HepG2 (cell line): ENCODE results near the gene SELPLG. TPM values are rescaled to one million over a fixed set of nuclear protein-coding genes. Genes with fewer than 3 reads are reported as not detected.

Source experiments
- BORCS8-MEF2B ChIP-seq: sonication (generic); formaldehyde crosslinking; IDR thresholded peaks from 2 replicates; pipeline ENCODE4 v1.8.0; 2022; ENCODE audit warnings: mild to moderate bottlenecking, missing genetic modification reagents
- E2F2 ChIP-seq: sonication (generic); formaldehyde crosslinking; IDR thresholded peaks from 2 replicates; pipeline ENCODE4 v1.4.0; 2020; ENCODE audit warnings: missing genetic modification reagents, borderline replicate concordance
- FLYWCH1 ChIP-seq: sonication (generic); formaldehyde crosslinking; IDR thresholded peaks from 2 replicates; pipeline ENCODE4 v1.8.1; 2023; ENCODE audit warnings: mild to moderate bottlenecking, missing genetic modification reagents
- IKZF4 ChIP-seq: sonication (generic); formaldehyde crosslinking; IDR thresholded peaks from 2 replicates; pipeline ENCODE4 v1.5.1; 2020; ENCODE audit warnings: borderline replicate concordance, mild to moderate bottlenecking, low read depth, missing genetic modification reagents; ENCODE audit errors: not compliant biosample characterization
- IKZF5 ChIP-seq: IDR thresholded peaks from 2 replicates; pipeline ENCODE4 v1.6.1; 2018; ENCODE audit warnings: missing genetic modification reagents, mild to moderate bottlenecking, missing compliant biosample characterization
- JDP2 ChIP-seq: sonication (generic); formaldehyde crosslinking; IDR thresholded peaks from 2 replicates; pipeline ENCODE4 v1.8.1; 2022; ENCODE audit warnings: missing genetic modification reagents, borderline replicate concordance
- JUND ChIP-seq: sonication (generic); formaldehyde crosslinking; IDR thresholded peaks from 2 replicates; pipeline ENCODE4 v1.8.0; 2022; ENCODE audit warnings: mild to moderate bottlenecking, missing genetic modification reagents
- KLF9 ChIP-seq: IDR thresholded peaks from 2 replicates; pipeline ENCODE4 v1.6.1; 2016; ENCODE audit warnings: low read depth
- MEIS1 ChIP-seq: sonication (generic); formaldehyde crosslinking; IDR thresholded peaks from 2 replicates; pipeline ENCODE4 v1.9.0; 2021; ENCODE audit warnings: mild to moderate bottlenecking, missing genetic modification reagents, moderate library complexity, borderline replicate concordance
- MTA1 ChIP-seq: sonication (generic); formaldehyde crosslinking; IDR thresholded peaks from 2 replicates; pipeline ENCODE4 v1.4.0; 2020; ENCODE audit warnings: missing genetic modification reagents, mild to moderate bottlenecking, borderline replicate concordance
- SMC3 ChIP-seq: IDR thresholded peaks from 2 replicates; pipeline ENCODE4 v1.6.1; 2011; ENCODE audit warnings: low read length, improper control_type of control experiment
- TFDP2 ChIP-seq: sonication (generic); formaldehyde crosslinking; IDR thresholded peaks from 2 replicates; pipeline ENCODE4 v1.4.0; 2020; ENCODE audit warnings: missing genetic modification reagents
- THAP8 ChIP-seq: sonication (generic); formaldehyde crosslinking; IDR thresholded peaks from 2 replicates; pipeline ENCODE4 v1.5.1; 2020; ENCODE audit warnings: missing genetic modification reagents, mild to moderate bottlenecking, borderline replicate concordance
- ZFP1 ChIP-seq: IDR thresholded peaks from 2 replicates; pipeline ENCODE4 v1.6.1; 2016
- ZFP36L2 ChIP-seq: sonication (generic); formaldehyde crosslinking; IDR thresholded peaks from 2 replicates; pipeline ENCODE4 v1.4.0; 2020; ENCODE audit warnings: missing genetic modification reagents
- ZKSCAN5 ChIP-seq: sonication (generic); formaldehyde crosslinking; IDR thresholded peaks from 2 replicates; pipeline ENCODE4 v1.5.1; 2020; ENCODE audit warnings: mild to moderate bottlenecking, missing genetic modification reagents
- ZNF142 ChIP-seq: sonication (generic); formaldehyde crosslinking; IDR thresholded peaks from 2 replicates; pipeline ENCODE4 v1.4.0; 2020; ENCODE audit warnings: missing genetic modification reagents
- ZNF33A ChIP-seq: sonication (generic); formaldehyde crosslinking; IDR thresholded peaks from 2 replicates; pipeline ENCODE4 v1.5.1; 2020; ENCODE audit warnings: missing genetic modification reagents, mild to moderate bottlenecking, moderate library complexity, borderline replicate concordance
- ZNF468 ChIP-seq: sonication (generic); formaldehyde crosslinking; IDR thresholded peaks from 2 replicates; pipeline ENCODE4 v1.8.0; 2022; ENCODE audit warnings: mild to moderate bottlenecking, moderate library complexity, missing genetic modification reagents
- ZNF550 ChIP-seq: sonication (generic); formaldehyde crosslinking; IDR thresholded peaks from 2 replicates; pipeline ENCODE4 v1.4.0; 2020; ENCODE audit warnings: mild to moderate bottlenecking, missing genetic modification reagents, borderline replicate concordance
- polyA plus RNA-seq, 8 experiments: library from polyadenylated mRNA; depleted of rRNA in 3 of 8; stranded (reverse) in 7 of 8; unstranded in 1 of 8; fragments of >200 nt; fragmentation: Illumina TruSeq in 4 of 8; extraction: Trizol in 4 of 8; gene quantifications; 2 replicates each; pipeline versions ENCODE4 v1.2.1 to v1.2.3, GENCODE V29; 2011 to 2016; ENCODE audit warnings: low read depth in 4 of 8, missing spikeins in 1 of 8, mixed read lengths in 1 of 8; ENCODE audit not compliant: insufficient read depth in 1 of 8
- total RNA-seq, 5 experiments: library from RNA; depleted of rRNA; stranded (reverse); fragments of >200 nt; fragmentation: Illumina TruSeq; extraction: Trizol; gene quantifications; 2 replicates each; pipeline ENCODE4 v1.2.3, GENCODE V29; 2016; ENCODE audit warnings: low read depth in 1 of 5

SELPLG gene
- total and polyA plus RNA-seq, 2 of the 13 experiments (the other 11 are each of a cell fraction or from before 2014, with no cell fraction given), result 0.12 TPM; not detected in 1

GRCh38 chr12:108620236-108620879 lies 13.3 kb downstream of the SELPLG start (continued):
- TF ChIP-seq ZNF142 (CRISPR knock-in tag) (no peak), ZNF550 (CRISPR knock-in tag) (no peak), ZNF33A (no peak), ZFP1 (CRISPR knock-in tag) (no peak), MEIS1 (no peak), THAP8 (CRISPR knock-in tag) (no peak), E2F2 (no peak), SMC3 (peak; percentile 33; the same call in 1 of the 2 replicates), ZNF468 (no peak), ZFP36L2 (CRISPR knock-in tag) (no peak), ZKSCAN5 (CRISPR knock-in tag) (no peak), TFDP2 (CRISPR knock-in tag) (no peak), IKZF5 (CRISPR knock-in tag) (no peak), IKZF4 (CRISPR knock-in tag) (no peak), BORCS8-MEF2B (no peak), KLF9 (no peak), MTA1 (CRISPR knock-in tag) (no peak), FLYWCH1 (CRISPR knock-in tag) (no peak), JDP2 (CRISPR knock-in tag) (no peak), JUND (CRISPR knock-in tag) (no peak)
